ENCODE data around the gene RNGTT. TPM values are rescaled to one million over a fixed set of nuclear protein-coding genes. Genes with fewer than 3 reads are reported as not detected.

RNGTT gene
- total and polyA plus RNA-seq, 2 experiments from 2014 or later = 9.2 to 21.5 TPM

DNA sequence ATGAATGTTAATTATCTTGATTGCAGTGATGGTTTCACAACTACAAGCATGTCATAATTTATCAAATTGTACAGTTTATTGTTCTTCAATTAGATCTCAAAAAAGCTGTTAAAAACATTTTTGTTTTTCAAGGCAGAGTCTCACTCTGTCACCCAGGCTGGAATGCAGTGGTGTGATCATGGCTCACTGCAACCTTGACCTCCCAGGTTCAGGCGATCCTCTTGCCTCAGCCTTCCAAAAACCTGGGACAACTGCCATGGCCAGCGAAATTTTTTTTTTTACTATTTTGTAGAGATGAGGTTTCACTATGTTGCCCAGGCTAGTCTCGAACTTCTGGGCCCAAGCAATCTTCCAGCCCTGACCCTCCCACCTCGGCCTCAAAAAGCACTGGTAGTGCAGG, 286.1 kb downstream of the RNGTT start:
- H3K4me3 ChIP-seq = no peak overlapping the region
- no peaks in the 10 kb centered on the region for H3K9me2 ChIP-seq (ENCODE audit: insufficient read depth)
- no peak overlapping the region for H3K4me2 ChIP-seq (ENCODE audit: unreplicated experiment)
- in situ Hi-C loops (cut with MboI) = no loop called here
- no peak overlapping the region for H3K9ac ChIP-seq
- H4K20me1 ChIP-seq (ENCODE audit: insufficient read depth) = no peaks in the 10 kb centered on the region
- H3K4me1 ChIP-seq (ENCODE audit: insufficient read depth) = no peaks in the 10 kb centered on the region
- no peaks in the 10 kb centered on the region for H3K27me3 ChIP-seq (replicated peaks; ENCODE audit: insufficient read depth)
- H3K27ac ChIP-seq = no peak overlapping the region
- TF ChIP-seq EZH2 (IDR thresholded peaks at IDR 0.05; ENCODE audit: insufficient read depth, poor library complexity, severe bottlenecking) (no peak), EZH2phosphoT487 (IDR thresholded peaks at IDR 0.05; ENCODE audit: insufficient read depth, low read depth) (no peak)
- H3K36me3 ChIP-seq (ENCODE audit: low read depth) = no peaks in the 10 kb centered on the region
- no peaks in the 10 kb centered on the region for H3K9me3 ChIP-seq (ENCODE audit: low read depth)
- WGBS, 2 experiments (ENCODE audit: low coverage in 1 of 2, low lambda C conversion rate in 2 of 2, missing lambda C conversion rate in 2 of 2) = 98 to 100% methylated on average over 4 of the region's 4 CpGs
- DNase-seq = no peak
- no peak overlapping the region for H2AFZ ChIP-seq
- no peaks in the 10 kb centered on the region for H3F3A ChIP-seq (ENCODE audit: insufficient read depth)
- H3K79me2 ChIP-seq (ENCODE audit: insufficient read depth) = no peaks in the 10 kb centered on the region

DNA sequence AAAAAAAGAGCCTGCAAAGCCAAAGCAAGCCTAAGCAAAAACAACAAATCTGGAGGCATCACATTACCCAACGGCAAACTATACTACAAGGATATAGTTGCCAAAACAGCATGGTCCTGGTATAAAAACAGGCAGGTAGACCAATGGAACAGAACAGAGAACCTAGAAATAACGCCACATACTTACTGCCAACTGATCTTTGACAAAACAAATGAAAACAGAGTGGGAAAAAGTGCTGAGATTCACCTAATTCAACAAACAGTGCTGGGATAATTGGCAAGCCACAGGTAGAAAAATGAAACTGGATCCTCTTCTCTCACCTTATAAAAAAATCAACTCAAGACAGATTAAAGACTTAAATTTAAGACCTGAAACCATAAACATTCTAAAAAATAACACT, 291.8 kb downstream of the RNGTT start:
- Histone ChIP-seq H3K9ac (no peak overlapping the region), H3K9me3 (ENCODE audit: low read depth) (no peaks in the 10 kb centered on the region), H3F3A (ENCODE audit: insufficient read depth) (no peaks in the 10 kb centered on the region), H3K27ac (no peak overlapping the region), H3K4me1 (ENCODE audit: insufficient read depth) (no peaks in the 10 kb centered on the region), H3K79me2 (ENCODE audit: insufficient read depth) (no peaks in the 10 kb centered on the region), H3K4me3 (no peak overlapping the region), H3K36me3 (ENCODE audit: low read depth) (no peaks in the 10 kb centered on the region), H3K4me2 (ENCODE audit: unreplicated experiment) (no peak overlapping the region), H3K27me3 (replicated peaks; ENCODE audit: insufficient read depth) (no peaks in the 10 kb centered on the region), H4K20me1 (ENCODE audit: insufficient read depth) (no peaks in the 10 kb centered on the region), H3K9me2 (ENCODE audit: insufficient read depth) (no peaks in the 10 kb centered on the region), H2AFZ (no peak overlapping the region)
- in situ Hi-C loops (cut with MboI) = no loop called here
- WGBS, 2 experiments (ENCODE audit: low coverage in 1 of 2, low lambda C conversion rate in 2 of 2, missing lambda C conversion rate in 2 of 2) = 85% methylated on average over 2 of the region's 2 CpGs
- no peak for DNase-seq
- no peak for TF ChIP-seq EZH2phosphoT487 (IDR thresholded peaks at IDR 0.05; ENCODE audit: insufficient read depth, low read depth)
- no peak for TF ChIP-seq EZH2 (IDR thresholded peaks at IDR 0.05; ENCODE audit: insufficient read depth, poor library complexity, severe bottlenecking)

DNA sequence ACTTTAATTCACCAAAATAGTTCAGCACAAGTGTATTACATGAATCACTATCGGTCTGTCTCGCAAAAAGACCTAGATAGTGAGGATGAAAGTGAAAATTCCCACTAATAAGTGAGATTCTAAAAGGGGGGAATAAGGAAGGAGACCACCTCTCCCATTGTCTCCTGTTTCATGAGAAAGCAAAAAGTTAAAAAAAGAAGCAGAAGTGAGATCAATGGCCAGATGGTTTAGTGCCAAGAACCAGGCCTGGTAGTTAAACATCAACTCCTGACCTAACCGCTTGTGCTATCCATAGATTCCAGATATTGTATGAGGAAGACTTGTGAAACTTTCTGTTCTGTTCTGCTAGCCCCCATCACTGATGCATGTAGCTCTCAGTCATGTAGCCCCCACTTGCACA, 293.0 kb downstream of the RNGTT start:
- DNase-seq = no peak
- H3K36me3 ChIP-seq (ENCODE audit: low read depth) = no peaks in the 10 kb centered on the region
- whole genome bisulfite sequencing, 2 experiments (ENCODE audit: low coverage in 1 of 2, low lambda C conversion rate in 2 of 2, missing lambda C conversion rate in 2 of 2) = 95 to 97% methylated on average over 3 of the region's 3 CpGs
- H3K4me3 ChIP-seq = no peak overlapping the region
- no peaks in the 10 kb centered on the region for H3K9me3 ChIP-seq (ENCODE audit: low read depth)
- H3K9me2 ChIP-seq (ENCODE audit: insufficient read depth) = no peaks in the 10 kb centered on the region
- no peak overlapping the region for H3K4me2 ChIP-seq (ENCODE audit: unreplicated experiment)
- in situ Hi-C loops (cut with MboI) = no loop called here
- TF ChIP-seq EZH2phosphoT487 (IDR thresholded peaks at IDR 0.05; ENCODE audit: insufficient read depth, low read depth) = no peak
- TF ChIP-seq EZH2 (IDR thresholded peaks at IDR 0.05; ENCODE audit: insufficient read depth, poor library complexity, severe bottlenecking) = no peak
- H3K27ac ChIP-seq = no peak overlapping the region
- H3K79me2 ChIP-seq (ENCODE audit: insufficient read depth) = no peaks in the 10 kb centered on the region
- no peaks in the 10 kb centered on the region for H3K4me1 ChIP-seq (ENCODE audit: insufficient read depth)
- no peak overlapping the region for H3K9ac ChIP-seq
- no peaks in the 10 kb centered on the region for H3F3A ChIP-seq (ENCODE audit: insufficient read depth)
- H2AFZ ChIP-seq = no peak overlapping the region
- H4K20me1 ChIP-seq (ENCODE audit: insufficient read depth) = no peaks in the 10 kb centered on the region
- H3K27me3 ChIP-seq (replicated peaks; ENCODE audit: insufficient read depth) = no peaks in the 10 kb centered on the region

DNA sequence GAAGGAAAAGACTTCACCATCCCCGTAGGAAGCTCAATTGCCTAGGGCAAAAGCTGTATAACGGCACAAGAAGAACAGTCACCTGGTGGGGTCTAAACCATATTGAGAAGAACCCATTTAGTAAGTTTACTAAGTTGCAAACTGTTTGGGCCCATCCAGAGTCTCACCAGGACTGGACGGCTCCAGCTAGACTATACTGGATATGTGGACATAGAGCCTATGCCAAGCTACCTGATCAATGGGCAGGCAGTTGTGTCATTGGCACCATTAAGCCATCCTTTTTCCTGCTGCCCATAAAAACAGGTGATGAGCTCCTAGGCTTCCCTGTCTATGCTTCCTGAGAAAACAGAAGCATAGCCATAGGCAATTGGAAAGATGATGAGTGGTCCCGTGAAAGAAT, 293.9 kb downstream of the RNGTT start:
- Histone ChIP-seq H3K4me1 (ENCODE audit: insufficient read depth) (no peaks in the 10 kb centered on the region), H3K9ac (no peak overlapping the region), H3K79me2 (ENCODE audit: insufficient read depth) (no peaks in the 10 kb centered on the region), H3F3A (ENCODE audit: insufficient read depth) (no peaks in the 10 kb centered on the region), H3K27me3 (replicated peaks; ENCODE audit: insufficient read depth) (no peaks in the 10 kb centered on the region), H3K9me2 (ENCODE audit: insufficient read depth) (no peaks in the 10 kb centered on the region), H3K9me3 (ENCODE audit: low read depth) (no peaks in the 10 kb centered on the region), H2AFZ (no peak overlapping the region), H3K36me3 (ENCODE audit: low read depth) (no peaks in the 10 kb centered on the region), H4K20me1 (ENCODE audit: insufficient read depth) (no peaks in the 10 kb centered on the region), H3K4me3 (no peak overlapping the region), H3K4me2 (ENCODE audit: unreplicated experiment) (no peak overlapping the region), H3K27ac (no peak overlapping the region)
- TF ChIP-seq EZH2phosphoT487 (IDR thresholded peaks at IDR 0.05; ENCODE audit: insufficient read depth, low read depth) (no peak), EZH2 (IDR thresholded peaks at IDR 0.05; ENCODE audit: insufficient read depth, poor library complexity, severe bottlenecking) (no peak)
- no peak for DNase-seq
- 95% methylated on average over 4 of the region's 4 CpGs for WGBS, 2 experiments (ENCODE audit: low coverage in 1 of 2, low lambda C conversion rate in 2 of 2, missing lambda C conversion rate in 2 of 2)
- in situ Hi-C loops (cut with MboI) = no loop called here

DNA sequence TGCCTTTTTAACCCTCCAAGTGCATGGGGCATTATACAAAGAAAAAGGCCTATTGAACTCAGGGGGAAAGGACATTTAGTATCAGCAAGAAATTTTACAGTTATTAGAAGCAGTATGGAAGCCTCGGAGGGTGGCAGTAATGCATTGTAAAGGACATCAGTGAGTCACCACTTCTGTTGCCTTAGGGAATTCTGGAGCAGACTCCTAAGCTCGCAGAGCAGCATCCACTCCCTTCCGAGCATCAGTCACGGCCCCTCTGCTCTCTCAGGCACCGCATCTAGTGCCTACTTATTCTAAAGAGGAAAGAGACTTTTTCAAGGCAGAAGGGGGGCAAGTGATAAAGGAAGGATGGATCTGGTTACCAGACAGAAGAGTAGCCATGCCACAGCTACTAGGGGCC, 296.5 kb downstream of the RNGTT start:
- no peaks in the 10 kb centered on the region for H3F3A ChIP-seq (ENCODE audit: insufficient read depth)
- no peak overlapping the region for H3K9ac ChIP-seq
- no peaks in the 10 kb centered on the region for H3K9me3 ChIP-seq (ENCODE audit: low read depth)
- H3K4me3 ChIP-seq = no peak overlapping the region
- no peak overlapping the region for H3K27ac ChIP-seq
- DNase-seq = no peak
- no peaks in the 10 kb centered on the region for H3K79me2 ChIP-seq (ENCODE audit: insufficient read depth)
- no peak overlapping the region for H2AFZ ChIP-seq
- H3K9me2 ChIP-seq (ENCODE audit: insufficient read depth) = no peaks in the 10 kb centered on the region
- no peaks in the 10 kb centered on the region for H3K36me3 ChIP-seq (ENCODE audit: low read depth)
- H4K20me1 ChIP-seq (ENCODE audit: insufficient read depth) = no peaks in the 10 kb centered on the region
- H3K27me3 ChIP-seq (replicated peaks; ENCODE audit: insufficient read depth) = no peaks in the 10 kb centered on the region
- in situ Hi-C loops (cut with MboI) = no loop called here
- H3K4me2 ChIP-seq (ENCODE audit: unreplicated experiment) = no peak overlapping the region
- WGBS, 2 experiments (ENCODE audit: low coverage in 1 of 2, low lambda C conversion rate in 2 of 2, missing lambda C conversion rate in 2 of 2) = 99 to 100% methylated on average over 5 of the region's 5 CpGs
- no peak for TF ChIP-seq EZH2 (IDR thresholded peaks at IDR 0.05; ENCODE audit: insufficient read depth, poor library complexity, severe bottlenecking)
- no peak for TF ChIP-seq EZH2phosphoT487 (IDR thresholded peaks at IDR 0.05; ENCODE audit: insufficient read depth, low read depth)
- no peaks in the 10 kb centered on the region for H3K4me1 ChIP-seq (ENCODE audit: insufficient read depth)
